GM21619 (cell line): ENCODE measurements around the gene OR8H3.
"Not testable (repeated sequence)": the region's sequence is repeated elsewhere in the genome, so short reads cannot be mapped to it uniquely, and the experiment has no call there.

Source experiments
- ATAC-seq: cut with Tn5 transposase; IDR thresholded peaks from one replicate; pipeline ENCODE4 v1.9.1; 2021; ENCODE audit not compliant: unreplicated experiment

OR8H3 gene

GRCh38 chr11:56122073-56122472, at the start of gene OR8H3:
Gene OR8H3 (plus strand): TSS chr11:56122373. CDS start chr11:56122373, 0 bp downstream.
- ATAC-seq: no peak

- ATAC-seq: no peak
Measured at GRCh38 chr11:56089697-56090096, 32.5 kb upstream of the OR8H3 start.

- ATAC-seq: no peak
Measured at GRCh38 chr11:56093008-56093407, 29.2 kb upstream of the OR8H3 start, which contains the start of gene OR8I2. Gene OR8I2 (plus strand): TSS chr11:56093308. CDS start chr11:56093308, 0 bp downstream.

- no peak for ATAC-seq
Measured at GRCh38 chr11:56103210-56103737, 18.9 kb upstream of the OR8H3 start, which contains the start of gene OR8H2. Gene OR8H2 (plus strand): TSS chr11:56103687. CDS start chr11:56105043, 1,356 bp downstream.

GRCh38 chr11:56140151-56140661, 18.0 kb downstream of the OR8H3 start, which contains the start of gene OR8J3:
Gene OR8J3 (minus strand): TSS chr11:56140201. CDS start chr11:56137718, 2,483 bp downstream.
- no peak for ATAC-seq

GRCh38 chr11:56143681-56144080, 21.5 kb downstream of the OR8H3 start:
- ATAC-seq: not testable (repeated sequence)

- ATAC-seq: no peak
Measured at GRCh38 chr11:56151376-56151775, 29.2 kb downstream of the OR8H3 start.

- no peak for ATAC-seq
Measured at GRCh38 chr11:56152333-56152732, 30.2 kb downstream of the OR8H3 start.

GRCh38 chr11:56160217-56160616, 38.0 kb downstream of the OR8H3 start, which contains the start of gene OR8K5:
Gene OR8K5 (minus strand): TSS chr11:56160317. CDS start chr11:56160317, 0 bp downstream.
- ATAC-seq: no peak

GRCh38 chr11:56163804-56164203, 41.6 kb downstream of the OR8H3 start:
- no peak for ATAC-seq

- no peak for ATAC-seq
Measured at GRCh38 chr11:56172256-56172830, 50.2 kb downstream of the OR8H3 start.
